Measurements from ENCODE around the gene TXNIP.

TXNIP gene

GRCh38 chr1:145975216-145975615, 21.2 kb downstream of the TXNIP start:
- Histone ChIP-seq H3K4me3 (replicated peaks; ENCODE audit: low read depth, low read length) (no peak overlapping the region), H3K27me3 (replicated peaks; ENCODE audit: control insufficient read depth, insufficient read depth, low read length) (no peaks in the 10 kb centered on the region), H3K36me3 (ENCODE audit: control insufficient read depth, insufficient read depth, low read length) (no peaks in the 10 kb centered on the region)
- TF ChIP-seq CTCF (IDR thresholded peaks at IDR 0.05; ENCODE audit: insufficient read depth, low read length, poor library complexity, severe bottlenecking) = no peak
- DNase-seq (ENCODE audit: extremely low read depth, insufficient read length) = no peak

- Histone ChIP-seq H3K36me3 (ENCODE audit: control insufficient read depth, insufficient read depth, low read length) (no peaks in the 10 kb centered on the region), H3K27me3 (replicated peaks; ENCODE audit: control insufficient read depth, insufficient read depth, low read length) (no peaks in the 10 kb centered on the region), H3K4me3 (replicated peaks; ENCODE audit: low read depth, low read length) (no peak overlapping the region)
- TF ChIP-seq CTCF (IDR thresholded peaks at IDR 0.05; ENCODE audit: insufficient read depth, low read length, poor library complexity, severe bottlenecking) = no peak
- no peak for DNase-seq (ENCODE audit: extremely low read depth, insufficient read length)
Observed at GRCh38 chr1:145974721-145975120, 21.7 kb downstream of the TXNIP start.

- no peaks in the 10 kb centered on the region for H3K36me3 ChIP-seq (ENCODE audit: control insufficient read depth, insufficient read depth, low read length)
- H3K27me3 ChIP-seq (replicated peaks; ENCODE audit: control insufficient read depth, insufficient read depth, low read length) = no peaks in the 10 kb centered on the region
- no peak overlapping the region for H3K4me3 ChIP-seq (replicated peaks; ENCODE audit: low read depth, low read length)
- no peak for DNase-seq (ENCODE audit: extremely low read depth, insufficient read length)
- TF ChIP-seq CTCF (IDR thresholded peaks at IDR 0.05; ENCODE audit: insufficient read depth, low read length, poor library complexity, severe bottlenecking) = no peak
Observed at GRCh38 chr1:145972580-145972979, 23.8 kb downstream of the TXNIP start.

GRCh38 chr1:145967288-145967687, 29.1 kb downstream of the TXNIP start:
- no peak for TF ChIP-seq CTCF (IDR thresholded peaks at IDR 0.05; ENCODE audit: insufficient read depth, low read length, poor library complexity, severe bottlenecking)
- Histone ChIP-seq H3K27me3 (replicated peaks; ENCODE audit: control insufficient read depth, insufficient read depth, low read length) (no peaks in the 10 kb centered on the region), H3K36me3 (ENCODE audit: control insufficient read depth, insufficient read depth, low read length) (no peaks in the 10 kb centered on the region), H3K4me3 (replicated peaks; ENCODE audit: low read depth, low read length) (no peak overlapping the region)
- no peak for DNase-seq (ENCODE audit: extremely low read depth, insufficient read length)

DNA sequence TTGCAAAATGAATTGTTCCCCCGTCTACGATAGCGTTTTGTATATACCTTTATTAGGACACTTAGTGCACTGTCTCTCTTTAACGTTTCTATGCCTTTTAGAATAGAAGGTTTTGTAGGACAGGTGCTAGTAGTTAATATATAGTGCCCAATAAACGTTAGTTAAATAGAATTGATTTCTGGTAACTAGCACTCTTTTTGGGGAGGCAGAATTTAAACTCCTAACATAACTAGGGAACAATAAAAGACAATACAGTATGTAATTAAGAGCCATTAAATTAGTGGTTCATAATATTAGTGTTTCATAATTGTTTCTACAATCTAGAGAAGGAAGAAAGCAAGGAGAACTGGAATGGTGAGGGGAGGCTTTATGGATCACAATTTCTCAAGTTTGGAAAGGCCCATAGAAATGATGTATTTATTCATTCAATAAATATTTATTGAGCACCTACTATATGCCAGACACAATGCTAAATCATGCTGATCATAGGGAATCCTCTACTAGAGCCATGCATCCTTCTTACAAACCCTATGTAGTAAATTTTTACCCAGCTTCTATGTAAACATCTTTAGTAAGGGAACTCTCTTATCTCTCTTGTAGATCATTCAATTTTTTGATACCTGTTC, 31.1 kb downstream of the TXNIP start:
- no peaks in the 10 kb centered on the region for H3K27me3 ChIP-seq (replicated peaks; ENCODE audit: control insufficient read depth, insufficient read depth, low read length)
- peak overlapping the region; percentile 84 for H3K4me3 ChIP-seq (replicated peaks; ENCODE audit: low read depth, low read length)
- TF ChIP-seq CTCF (IDR thresholded peaks at IDR 0.05; ENCODE audit: insufficient read depth, low read length, poor library complexity, severe bottlenecking) = no peak
- no peaks in the 10 kb centered on the region for H3K36me3 ChIP-seq (ENCODE audit: control insufficient read depth, insufficient read depth, low read length)
- DNase-seq (ENCODE audit: extremely low read depth, insufficient read length) = no peak
